Astrocyte (in vitro differentiated cells and primary cell): ENCODE data around the gene JAZF1.

Source experiments
- EZH2 ChIP-seq: IDR thresholded peaks from 2 replicates; pipeline ENCODE4 v1.6.1; 2012; ENCODE audit warnings: mild to moderate bottlenecking, low read length, inconsistent platforms; ENCODE audit not compliant: insufficient read depth
- TF ChIP-seq, protein P1 (sequence below): IDR thresholded peaks from 2 replicates; pipeline ENCODE4 v1.5.1; 2011; ENCODE audit warnings: low read depth, mild to moderate bottlenecking, inconsistent platforms, low read length, moderate library complexity; ENCODE audit not compliant: insufficient read depth

DNA sequence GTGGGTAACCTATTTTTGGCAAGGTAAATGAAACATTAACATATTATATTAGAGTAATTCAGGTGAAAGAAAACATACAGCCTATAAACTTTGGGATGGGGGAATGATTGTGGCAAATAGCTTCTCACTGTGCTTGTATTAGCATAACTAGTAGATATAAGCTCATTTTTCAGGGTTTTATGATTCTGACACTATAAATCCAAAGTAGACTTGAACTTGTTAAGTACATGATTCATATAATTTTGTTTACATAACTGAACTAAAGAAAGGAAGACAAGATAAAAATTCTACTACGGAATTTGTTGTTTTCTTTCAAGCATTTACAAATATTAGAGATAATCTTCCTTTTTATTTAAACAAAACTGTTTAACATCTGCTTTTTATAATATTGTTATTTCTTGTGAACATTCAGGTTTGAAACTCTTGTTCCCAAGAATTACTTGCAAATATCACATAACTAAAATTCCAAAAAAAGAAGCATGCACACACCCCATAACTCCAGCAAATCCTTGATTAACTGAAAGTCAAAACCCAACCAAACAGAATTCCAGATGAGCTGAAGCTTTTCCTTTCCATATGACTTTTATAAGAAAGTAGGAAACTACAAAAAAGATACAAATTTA, 142.3 kb downstream of the JAZF1 start:
- TF ChIP-seq, protein P1, sequence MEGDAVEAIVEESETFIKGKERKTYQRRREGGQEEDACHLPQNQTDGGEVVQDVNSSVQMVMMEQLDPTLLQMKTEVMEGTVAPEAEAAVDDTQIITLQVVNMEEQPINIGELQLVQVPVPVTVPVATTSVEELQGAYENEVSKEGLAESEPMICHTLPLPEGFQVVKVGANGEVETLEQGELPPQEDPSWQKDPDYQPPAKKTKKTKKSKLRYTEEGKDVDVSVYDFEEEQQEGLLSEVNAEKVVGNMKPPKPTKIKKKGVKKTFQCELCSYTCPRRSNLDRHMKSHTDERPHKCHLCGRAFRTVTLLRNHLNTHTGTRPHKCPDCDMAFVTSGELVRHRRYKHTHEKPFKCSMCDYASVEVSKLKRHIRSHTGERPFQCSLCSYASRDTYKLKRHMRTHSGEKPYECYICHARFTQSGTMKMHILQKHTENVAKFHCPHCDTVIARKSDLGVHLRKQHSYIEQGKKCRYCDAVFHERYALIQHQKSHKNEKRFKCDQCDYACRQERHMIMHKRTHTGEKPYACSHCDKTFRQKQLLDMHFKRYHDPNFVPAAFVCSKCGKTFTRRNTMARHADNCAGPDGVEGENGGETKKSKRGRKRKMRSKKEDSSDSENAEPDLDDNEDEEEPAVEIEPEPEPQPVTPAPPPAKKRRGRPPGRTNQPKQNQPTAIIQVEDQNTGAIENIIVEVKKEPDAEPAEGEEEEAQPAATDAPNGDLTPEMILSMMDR: no peak
- no peak for TF ChIP-seq EZH2
